ENCODE results near the gene ANKFN1. TPM values are rescaled to one million over a fixed set of nuclear protein-coding genes. Genes with fewer than 3 reads are reported as not detected.

ANKFN1 gene
- total and polyA plus RNA-seq, 3 donors from 2014 or later, result 3.7 to 11.4 (median 5.1) TPM

GRCh38 chr17:56316604-56317003 is 163.3 kb downstream of the ANKFN1 start:
- intact Hi-C loops (cut with DNase I; ENCODE audit: low total_unique reads), result no loop called here
- Histone ChIP-seq H3K36me3 (ENCODE audit: low read depth, missing control alignments) (no peaks in the 10 kb centered on the region), H3K4me1 (no peaks in the 10 kb centered on the region), H3K4me3 (no peak overlapping the region), H3K9me3 (no peaks in the 10 kb centered on the region), H3K27me3 (no peaks in the 10 kb centered on the region), H3K27ac (no peak overlapping the region)
- 66 to 71% methylated on average over 1 of the region's 1 CpG for WGBS, 2 donors
- DNase-seq, result no peak
- TF ChIP-seq CTCF (IDR thresholded peaks at IDR 0.05) (no peak), POLR2A (IDR thresholded peaks at IDR 0.05) (no peak)

- intact Hi-C loops (cut with DNase I; ENCODE audit: low total_unique reads), result no loop called here
- no peak overlapping the region for H3K4me3 ChIP-seq
- H3K9me3 ChIP-seq, result no peaks in the 10 kb centered on the region
- DNase-seq, result no peak
- H3K4me1 ChIP-seq, result no peaks in the 10 kb centered on the region
- H3K27me3 ChIP-seq, result no peaks in the 10 kb centered on the region
- TF ChIP-seq CTCF (IDR thresholded peaks at IDR 0.05) (no peak), POLR2A (IDR thresholded peaks at IDR 0.05) (no peak)
- H3K36me3 ChIP-seq (ENCODE audit: low read depth, missing control alignments), result no peaks in the 10 kb centered on the region
- no peak overlapping the region for H3K27ac ChIP-seq
- 79 to 83% methylated on average over 4 of the region's 4 CpGs for WGBS, 2 donors
These were observed 164.3 kb downstream of the ANKFN1 start for GRCh38 chr17:56317351-56318208.

GRCh38 chr17:56319531-56319930 is 166.3 kb downstream of the ANKFN1 start:
- WGBS, 2 donors, result 46 to 47% methylated on average over 3 of the region's 3 CpGs
- Histone ChIP-seq H3K4me1 (no peaks in the 10 kb centered on the region), H3K4me3 (no peak overlapping the region), H3K9me3 (no peaks in the 10 kb centered on the region), H3K27ac (no peak overlapping the region), H3K27me3 (no peaks in the 10 kb centered on the region), H3K36me3 (ENCODE audit: low read depth, missing control alignments) (no peaks in the 10 kb centered on the region)
- intact Hi-C loops (cut with DNase I; ENCODE audit: low total_unique reads), result no loop called here
- TF ChIP-seq CTCF (IDR thresholded peaks at IDR 0.05), result peak; percentile 18 to 21 (median 20)
- TF ChIP-seq POLR2A (IDR thresholded peaks at IDR 0.05), result no peak
- DNase-seq, result no peak

- H3K4me1 ChIP-seq, result no peaks in the 10 kb centered on the region
- H3K9me3 ChIP-seq, result no peaks in the 10 kb centered on the region
- H3K36me3 ChIP-seq (ENCODE audit: low read depth, missing control alignments), result no peaks in the 10 kb centered on the region
- no peak overlapping the region for H3K4me3 ChIP-seq
- no peak for DNase-seq
- intact Hi-C loops (cut with DNase I; ENCODE audit: low total_unique reads), result no loop called here
- no peak overlapping the region for H3K27ac ChIP-seq
- H3K27me3 ChIP-seq, result no peaks in the 10 kb centered on the region
- WGBS, 2 donors, result 7 to 13% methylated on average over 7 of the region's 7 CpGs
- TF ChIP-seq POLR2A (IDR thresholded peaks at IDR 0.05) (no peak), CTCF (IDR thresholded peaks at IDR 0.05) (no peak)
These were observed 167.2 kb downstream of the ANKFN1 start for GRCh38 chr17:56320443-56320842.

- no peak overlapping the region for H3K27ac ChIP-seq
- no peaks in the 10 kb centered on the region for H3K36me3 ChIP-seq (ENCODE audit: low read depth, missing control alignments)
- no peak for DNase-seq
- no peaks in the 10 kb centered on the region for H3K4me1 ChIP-seq
- no peak for TF ChIP-seq POLR2A (IDR thresholded peaks at IDR 0.05)
- TF ChIP-seq CTCF (IDR thresholded peaks at IDR 0.05), result no peak
- H3K9me3 ChIP-seq, result no peaks in the 10 kb centered on the region
- no peaks in the 10 kb centered on the region for H3K27me3 ChIP-seq
- WGBS, 2 donors, result 73 to 76% methylated on average over 2 of the region's 2 CpGs
- intact Hi-C loops (cut with DNase I; ENCODE audit: low total_unique reads), result no loop called here
- no peak overlapping the region for H3K4me3 ChIP-seq
These were observed 169.7 kb downstream of the ANKFN1 start for GRCh38 chr17:56322991-56323390.
